Endothelial cell of umbilical vein (primary cell): ENCODE data around the gene XCL2. TPM values are rescaled to one million over a fixed set of nuclear protein-coding genes. Genes with fewer than 3 reads are reported as not detected.

Experiments used
- BruUV-seq: library from RNA; stranded (reverse); fragments of 400-500 nt; replicated peaks from 2 replicates; lab custom pipeline; 2021; lab: Mats Ljungman, UMichigan
- CTCF ChIA-PET: fragments of 300-600, 350-600 bp; sonication (Branson Sonifier 250); formaldehyde crosslinking; loops from one replicate; lab custom pipeline; 2021; ENCODE audit warnings: antibody characterized with exemption, inconsistent platforms; lab: Charles Lee
- POLR2A ChIA-PET: fragments of 300-600, 350-600 bp; sonication (Branson Sonifier 250); formaldehyde crosslinking; loops from one replicate; lab custom pipeline; 2021; ENCODE audit warnings: antibody characterized with exemption, inconsistent platforms; lab: Charles Lee
- DNase-seq: peaks from one replicate; pipeline ENCODE4 v3.0.0-alpha.2; 2011; ENCODE audit warnings: low read depth, low spot score
- FAIRE-seq: peaks from 2 replicates; lab custom pipeline; 2011; peaks lifted over from hg19 to GRCh38; lab: Jason Lieb, UNC
- H2AFZ ChIP-seq: 2 replicates; pipeline ENCODE4 v1.6.0; 2012; ENCODE audit warnings: low read depth, low read length, control low read depth, inconsistent platforms
- H3K27ac ChIP-seq: 2 replicates; pipeline ENCODE4 v1.5.1; 2011; ENCODE audit warnings: low read depth, mild to moderate bottlenecking, control low read depth, low read length, moderate library complexity; ENCODE audit not compliant: insufficient read depth
- H3K27me3 ChIP-seq, 2 experiments: 2 replicates each; pipeline versions ENCODE4 v1.6.0 to v1.6.1; 2011; ENCODE audit warnings: low read length in 2 of 2, mixed read lengths in 1 of 2; ENCODE audit not compliant: control insufficient read depth in 2 of 2, insufficient read depth in 2 of 2
- H3K36me3 ChIP-seq, 2 experiments: 2 replicates in 1 of 2; 3 replicates in 1 of 2; pipeline ENCODE4 v1.5.1; 2011; ENCODE audit warnings: low read length in 2 of 2, mild to moderate bottlenecking in 1 of 2, moderate library complexity in 1 of 2; ENCODE audit not compliant: control insufficient read depth in 2 of 2, insufficient read depth in 2 of 2; ENCODE audit errors: extremely low read depth in 1 of 2
- H3K4me1 ChIP-seq: 3 replicates; pipeline ENCODE4 v1.5.1; 2011; ENCODE audit warnings: mild to moderate bottlenecking, low read length; ENCODE audit not compliant: control insufficient read depth, insufficient read depth; ENCODE audit errors: extremely low read depth
- H3K4me2 ChIP-seq: 2 replicates; pipeline ENCODE4 v1.6.1; 2011; ENCODE audit warnings: low read length, control low read depth, mixed read lengths; ENCODE audit not compliant: insufficient read depth
- H3K4me3 ChIP-seq, 3 experiments: fragments of 200-600 bp in 1 of 3; sonication (generic), shearing (Covaris generic) in 1 of 3; replicated peaks in 1 of 3; 2 replicates each; pipeline ENCODE4 v1.5.1; 2011 to 2016; ENCODE audit warnings: control low read depth in 3 of 3, low read length in 3 of 3, mild to moderate bottlenecking in 2 of 3, inconsistent platforms in 1 of 3, low read depth in 1 of 3, moderate library complexity in 1 of 3; ENCODE audit not compliant: insufficient read depth in 1 of 3
- H3K79me2 ChIP-seq: 2 replicates; pipeline ENCODE4 v1.6.0; 2012; ENCODE audit warnings: low read length, inconsistent platforms; ENCODE audit not compliant: control insufficient read depth, insufficient read depth
- H3K9ac ChIP-seq: replicated peaks from 2 replicates; pipeline ENCODE3; 2011; ENCODE audit warnings: low read length, control low read depth; ENCODE audit not compliant: insufficient read depth; ENCODE audit errors: extremely low read depth
- H3K9me1 ChIP-seq: replicated peaks from 3 replicates; pipeline ENCODE4 v1.6.0; 2011; ENCODE audit warnings: mild to moderate bottlenecking, low read length; ENCODE audit not compliant: control insufficient read depth, insufficient read depth; ENCODE audit errors: extremely low read depth
- H3K9me3 ChIP-seq: replicated peaks from 2 replicates; pipeline ENCODE4 v1.5.1; 2012; ENCODE audit warnings: low read length, inconsistent platforms; ENCODE audit not compliant: control insufficient read depth, insufficient read depth
- H4K20me1 ChIP-seq: replicated peaks from 2 replicates; pipeline ENCODE3; 2011; ENCODE audit warnings: mild to moderate bottlenecking, low read length; ENCODE audit not compliant: control insufficient read depth, insufficient read depth; ENCODE audit errors: extremely low read depth
- CTCF ChIP-seq, 2 donors: IDR thresholded peaks; 1 replicate in 1 of 2; 2 replicates in 1 of 2; pipeline ENCODE4 v1.5.1; 2011; ENCODE audit warnings: low read length in 2 of 2, mild to moderate bottlenecking in 2 of 2, moderate library complexity in 2 of 2, control low read depth in 1 of 2, inconsistent platforms in 1 of 2, low read depth in 1 of 2; ENCODE audit not compliant: insufficient read depth in 1 of 2; ENCODE audit errors: extremely low read depth in 1 of 2
- EZH2 ChIP-seq: IDR thresholded peaks from 2 replicates; pipeline ENCODE4 v1.6.1; 2012; ENCODE audit warnings: borderline replicate concordance, low read depth, mild to moderate bottlenecking, moderate library complexity, low read length, inconsistent platforms; ENCODE audit not compliant: severe bottlenecking
- FOS ChIP-seq: IDR thresholded peaks from 2 replicates; pipeline ENCODE4 v1.6.1; 2011; ENCODE audit warnings: mild to moderate bottlenecking, low read length, moderate library complexity, borderline replicate concordance; ENCODE audit not compliant: insufficient read depth
- GATA2 ChIP-seq: IDR thresholded peaks from 2 replicates; pipeline ENCODE4 v1.7.0; 2011; ENCODE audit warnings: low read depth, mild to moderate bottlenecking, moderate library complexity, mixed read lengths, low read length; ENCODE audit not compliant: insufficient read length, insufficient read depth
- JUN ChIP-seq: IDR thresholded peaks from 2 replicates; pipeline ENCODE4 v1.6.1; 2011; ENCODE audit warnings: borderline replicate concordance, low read depth; ENCODE audit not compliant: insufficient read length, insufficient read depth
- MAX ChIP-seq: IDR thresholded peaks from 2 replicates; pipeline ENCODE4 v1.6.1; 2011; ENCODE audit not compliant: insufficient read depth, insufficient read length
- MYC ChIP-seq: IDR thresholded peaks from one replicate; pipeline ENCODE4 v1.6.1; 2011; ENCODE audit warnings: mild to moderate bottlenecking, low read depth, low read length
- POLR2A ChIP-seq: IDR thresholded peaks from 2 replicates; pipeline ENCODE4 v1.6.1; 2012; ENCODE audit warnings: low read depth, mild to moderate bottlenecking, control low read depth, low read length
- POLR2AphosphoS5 ChIP-seq: IDR thresholded peaks from 2 replicates; pipeline ENCODE4 v1.6.1; 2012; ENCODE audit warnings: low read depth, mild to moderate bottlenecking, control low read depth, low read length, moderate library complexity; ENCODE audit not compliant: insufficient read depth
- dilution Hi-C: fragments of 300-500 bp; cut with MboI; formaldehyde crosslinking; loops from one replicate; pipeline ENCODE4 v1.15.0; 2019; ENCODE audit warnings: low sequenced_read_pairs; ENCODE audit not compliant: extremely low pct_ligation_motif_present
- intact Hi-C: fragments of 100-400 bp; cut with micrococcal nuclease; formaldehyde crosslinking; loops from one replicate; pipeline ENCODE4 v1.10.0; 2022
- polyA plus RNA-seq, 4 experiments: library from polyadenylated mRNA; depleted of rRNA in 3 of 4; stranded (reverse) in 3 of 4; unstranded in 1 of 4; fragments of >200 nt; gene quantifications; 2 replicates each; pipeline versions ENCODE4 v1.2.1 to v1.2.3, GENCODE V29; 2011 to 2012; ENCODE audit warnings: missing spikeins in 1 of 4
- total RNA-seq: library from RNA; stranded (reverse); gene quantifications from 2 replicates; pipeline ENCODE4 v1.2.3, GENCODE V29; 2021

Gene XCL2
- total and polyA plus RNA-seq, 2 donors (not counting 3 experiments of a cell fraction or from before 2014, with no cell fraction given) = not detected

- Histone ChIP-seq H3K4me2 (no peak overlapping the region), H3K9me3 (no peaks in the 10 kb centered on the region), H3K4me1 (no peaks in the 10 kb centered on the region), H4K20me1 (no peaks in the 10 kb centered on the region), H3K79me2 (no peaks in the 10 kb centered on the region), H3K9ac (no peak overlapping the region), H3K27me3 (peaks cover 1 to 2% of the 10 kb centered on the region in 2 experiments), H3K36me3 (no peaks in the 10 kb centered on the region), H2AFZ (no peak overlapping the region), H3K27ac (no peak overlapping the region), H3K4me3 (no peak overlapping the region), H3K9me1 (no peaks in the 10 kb centered on the region)
- POLR2A ChIA-PET = no interaction called here
- CTCF ChIA-PET = no interaction called here
- DNase-seq = no peak
- TF ChIP-seq POLR2AphosphoS5 = no peak
- no peak for TF ChIP-seq MAX
- no peak for TF ChIP-seq CTCF (IDR thresholded peaks at IDR 0.05; ENCODE audit: extremely low read depth in 1 of 2, insufficient read depth in 1 of 2, low read depth in 1 of 2, low read length in 2 of 2)
- TF ChIP-seq POLR2A = no peak
- TF ChIP-seq JUN = no peak
- no peak for TF ChIP-seq GATA2
- TF ChIP-seq FOS = no peak
- no peak for TF ChIP-seq EZH2
- TF ChIP-seq MYC = no peak
- BruUV-seq = no TSS peak
- no peak for FAIRE-seq
- dilution Hi-C loops (no loop called here), intact Hi-C loops (no loop called here)
Observed at GRCh38 chr1:168561989-168562388, 18.2 kb upstream of the XCL2 start.
